HG02759 (cell line): Measurements from ENCODE around the gene PTPRN2.
"Not testable (repeated sequence)": the region's sequence is repeated elsewhere in the genome, so short reads cannot be mapped to it uniquely, and the experiment has no call there.

ENCODE experiments used
- ATAC-seq: cut with Tn5 transposase; IDR thresholded peaks from one replicate; pipeline ENCODE4 v1.9.1; 2021; ENCODE audit warnings: mild to moderate bottlenecking, moderate library complexity; ENCODE audit not compliant: unreplicated experiment

PTPRN2 gene

DNA sequence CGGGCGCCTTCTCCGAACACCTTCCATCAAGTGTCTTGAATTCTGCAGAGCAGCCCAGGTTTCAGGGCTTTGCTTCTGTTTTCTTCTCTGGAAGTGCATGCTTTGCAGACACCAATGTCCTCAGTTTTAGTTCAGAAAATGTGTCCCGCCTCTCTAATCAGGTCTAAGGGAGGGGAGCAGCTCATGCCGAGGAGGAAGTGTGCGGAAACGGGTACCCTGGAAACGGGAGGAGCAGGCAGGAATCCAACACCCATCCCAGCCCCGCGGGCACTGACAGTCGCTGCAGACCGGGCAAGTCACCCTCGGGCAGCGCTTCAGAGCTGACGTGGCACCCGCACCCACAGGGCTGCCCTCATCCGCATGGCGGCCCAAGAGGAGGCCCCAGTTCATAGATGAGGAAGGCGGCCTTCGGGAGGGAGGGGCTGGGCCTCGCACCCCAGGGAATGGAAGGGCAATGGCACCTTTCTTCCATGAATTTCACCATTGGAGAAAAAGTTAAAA is 912.1 kb downstream of the PTPRN2 start:
- ATAC-seq: no peak

DNA sequence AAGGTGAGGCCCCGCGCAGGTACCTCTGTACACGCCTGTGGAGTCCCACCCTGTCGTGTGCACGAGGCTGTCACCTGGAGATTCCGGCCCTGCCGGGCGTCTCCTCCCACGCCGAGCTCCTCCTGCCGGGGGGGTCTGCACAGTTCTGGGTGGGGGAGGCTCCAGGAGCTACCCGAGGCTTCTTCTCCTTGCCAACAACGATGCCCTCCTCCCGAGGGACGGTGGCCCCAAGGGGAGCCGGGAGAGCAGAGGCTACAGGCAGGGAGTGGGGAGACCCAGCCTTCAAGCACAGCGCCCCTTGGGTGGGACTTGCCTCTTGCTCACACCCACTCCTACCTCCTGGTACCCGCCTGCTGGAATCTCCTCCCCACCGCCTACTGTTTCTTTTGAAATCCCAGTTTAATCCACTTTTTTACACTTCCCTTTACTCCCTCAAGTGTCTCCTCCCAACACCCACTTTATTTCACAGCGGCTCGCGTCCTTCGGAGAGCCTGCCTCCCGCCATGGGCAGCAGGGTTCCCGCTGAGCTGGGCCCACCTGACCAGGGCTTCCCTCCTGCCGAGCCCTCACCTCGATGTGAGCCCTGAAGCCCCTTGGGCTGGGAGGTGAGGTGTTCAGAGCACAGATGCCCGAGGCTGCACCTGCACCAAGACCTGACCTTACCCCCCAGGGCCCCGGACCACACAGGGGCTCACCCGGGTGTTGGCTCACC is 912.8 kb downstream of the PTPRN2 start:
- ATAC-seq: no peak

DNA sequence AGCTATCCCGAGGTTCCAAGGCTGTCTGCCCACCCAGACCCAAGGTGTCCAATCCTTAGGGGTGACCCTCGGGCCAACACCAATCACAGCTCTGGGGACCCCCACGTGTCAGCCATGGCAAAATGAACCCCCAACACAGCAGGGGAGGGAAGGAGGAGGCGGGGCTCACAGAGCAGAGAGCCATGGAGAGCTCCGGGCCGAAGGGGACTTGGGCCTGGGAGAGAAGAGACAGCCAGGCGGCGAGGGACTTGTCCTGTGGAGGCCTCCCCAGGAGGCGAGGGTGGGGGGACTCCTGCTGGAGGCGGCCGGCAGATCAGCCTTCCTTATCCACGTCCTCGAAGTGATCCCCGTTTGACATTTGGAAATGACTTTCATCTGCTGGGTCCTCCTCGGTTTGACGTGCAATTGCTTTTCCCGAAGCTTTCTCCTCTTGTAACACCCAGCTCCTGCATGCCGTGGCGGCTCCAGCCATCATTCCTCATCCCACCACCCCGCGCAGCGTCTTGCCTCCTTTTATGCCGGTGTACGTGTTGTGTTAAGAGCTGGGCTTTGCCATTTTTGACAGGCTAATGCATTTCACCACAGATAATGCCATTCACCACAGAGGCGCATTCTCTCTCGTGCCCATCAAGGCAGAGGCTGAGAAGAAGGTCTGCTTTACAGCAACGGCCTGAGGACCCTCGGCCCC is 913.5 kb downstream of the PTPRN2 start:
- ATAC-seq: no peak

DNA sequence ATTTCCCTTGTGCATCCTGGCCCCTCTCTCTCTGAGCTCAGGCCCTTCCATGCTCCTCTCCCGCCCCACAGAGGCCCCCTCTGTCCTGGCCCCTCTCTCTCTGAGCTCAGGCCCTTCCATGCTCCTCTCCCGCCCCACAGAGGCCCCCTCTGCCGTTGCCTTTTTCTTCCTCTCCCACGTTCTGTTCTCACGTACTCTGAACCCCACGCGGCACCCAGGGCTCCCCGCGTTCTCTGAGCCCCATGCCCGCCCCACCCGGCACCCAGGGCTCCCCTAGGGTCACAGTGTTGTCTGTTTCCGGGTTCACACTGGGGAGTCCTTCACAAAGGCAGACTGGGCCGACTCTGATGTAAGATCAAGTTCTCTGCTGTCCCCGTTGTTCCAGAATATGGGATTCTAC is 914.0 kb downstream of the PTPRN2 start:
- no peak for ATAC-seq

DNA sequence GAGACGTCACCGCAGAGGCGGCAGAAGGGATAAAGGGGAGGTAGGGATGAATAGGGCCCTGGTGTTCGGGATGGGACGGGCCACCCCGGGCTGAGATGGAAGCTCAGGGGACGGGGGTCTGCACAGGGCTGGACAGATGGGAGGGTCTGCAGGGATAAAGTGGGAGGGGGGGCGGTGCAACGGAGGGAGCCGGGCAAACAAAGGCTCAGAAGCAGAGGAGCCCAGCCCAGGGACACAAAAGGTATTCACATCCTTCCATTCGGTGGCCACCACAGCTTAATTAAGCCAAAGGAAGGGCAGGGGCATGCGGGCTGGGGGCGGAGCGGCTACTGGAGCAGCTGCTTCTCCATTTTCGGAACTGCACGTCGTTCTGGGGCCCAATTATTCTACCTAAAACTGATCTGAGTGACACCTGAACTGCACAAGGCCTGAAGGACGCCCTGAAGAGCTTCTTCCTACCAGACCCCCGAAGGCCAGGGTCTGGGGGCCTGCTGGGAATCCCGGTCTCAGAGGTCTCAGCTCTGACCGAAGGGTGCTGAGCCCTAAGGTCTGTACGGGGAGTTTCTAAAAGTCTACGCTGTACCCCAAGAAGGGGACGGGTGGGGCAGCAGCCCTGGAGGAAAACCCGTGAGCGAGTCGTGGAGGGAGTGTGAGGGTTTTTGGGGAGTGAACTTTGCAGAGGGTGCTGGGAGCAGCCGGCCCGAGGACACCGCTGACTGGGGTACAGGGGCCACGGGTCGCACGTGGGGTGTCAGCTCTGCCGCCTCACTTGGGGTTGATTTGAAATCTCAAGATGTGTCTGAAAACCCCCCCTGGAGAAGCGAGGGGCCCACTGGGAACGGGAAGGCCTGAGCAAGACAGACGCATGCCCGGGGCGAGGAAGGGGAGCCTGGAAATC is 916.0 kb downstream of the PTPRN2 start:
- ATAC-seq: no peak

DNA sequence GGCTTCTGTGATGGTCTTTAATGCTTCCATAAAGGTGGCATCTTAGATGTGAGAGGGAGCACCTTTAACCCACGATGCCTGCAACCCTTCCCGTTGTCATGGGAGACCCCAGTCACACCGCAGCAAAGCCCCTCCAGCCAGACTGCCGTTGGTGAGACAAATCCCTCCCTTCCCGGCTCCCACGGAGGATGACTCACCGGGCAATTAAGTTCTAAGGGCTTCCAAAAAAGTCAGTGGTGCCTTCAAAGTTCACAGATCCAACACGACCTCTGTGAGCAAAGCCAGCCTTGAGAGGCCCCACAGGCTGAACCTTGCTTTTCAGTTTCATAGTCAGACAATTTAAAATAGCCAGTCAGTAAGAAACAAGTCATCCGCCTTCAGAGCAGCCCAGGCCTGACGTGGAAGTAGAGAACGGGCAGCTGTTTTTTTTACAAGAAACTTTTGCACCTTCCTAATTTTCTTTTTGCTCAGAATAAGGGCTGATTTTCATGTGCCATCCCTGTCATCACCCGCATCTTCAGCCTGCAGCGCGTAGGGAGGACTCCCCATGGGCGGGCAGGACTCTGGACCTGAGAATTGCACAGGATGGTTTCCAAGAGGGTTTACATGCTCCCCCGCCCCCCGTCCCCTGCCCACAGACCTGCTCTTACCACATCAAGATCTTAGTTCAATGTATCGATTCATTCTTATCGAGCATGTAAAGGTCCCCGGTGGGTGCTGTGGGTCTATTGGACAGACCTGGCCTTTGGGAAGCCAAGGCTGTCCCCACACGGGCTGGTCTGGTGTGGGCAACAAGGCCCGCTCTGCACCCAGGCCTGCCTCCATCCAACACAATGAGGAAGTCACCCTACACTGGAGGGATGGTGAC is 916.9 kb downstream of the PTPRN2 start:
- ATAC-seq: no peak

DNA sequence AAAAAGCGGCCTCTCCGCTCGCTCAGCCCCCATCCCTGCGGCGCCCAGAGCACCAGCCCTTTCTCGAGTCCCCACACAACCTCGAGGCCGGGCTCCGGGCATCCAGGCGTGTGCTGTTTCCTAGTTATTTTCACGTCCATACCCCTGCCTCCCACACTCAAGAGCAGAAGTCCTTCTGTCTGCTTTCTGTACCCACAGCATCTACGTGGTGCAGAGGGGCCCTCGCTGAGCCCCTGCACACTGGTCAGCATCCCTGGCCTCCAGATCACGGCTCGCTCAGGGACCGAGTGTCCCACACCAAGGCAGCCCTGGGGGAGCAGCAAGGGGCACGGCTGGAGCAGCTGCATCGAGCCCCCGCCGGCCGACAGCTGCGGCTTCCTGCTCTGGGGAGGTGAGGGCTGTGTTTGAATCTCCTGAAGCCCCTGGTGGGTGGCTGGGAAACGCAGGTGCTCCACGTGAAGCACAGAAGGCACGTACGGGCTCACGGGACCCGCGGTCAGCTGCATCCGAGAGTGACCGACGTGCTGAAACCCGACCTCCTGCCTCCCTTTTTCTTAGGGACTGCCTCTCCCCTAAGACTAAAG is 917.8 kb downstream of the PTPRN2 start:
- no peak for ATAC-seq

DNA sequence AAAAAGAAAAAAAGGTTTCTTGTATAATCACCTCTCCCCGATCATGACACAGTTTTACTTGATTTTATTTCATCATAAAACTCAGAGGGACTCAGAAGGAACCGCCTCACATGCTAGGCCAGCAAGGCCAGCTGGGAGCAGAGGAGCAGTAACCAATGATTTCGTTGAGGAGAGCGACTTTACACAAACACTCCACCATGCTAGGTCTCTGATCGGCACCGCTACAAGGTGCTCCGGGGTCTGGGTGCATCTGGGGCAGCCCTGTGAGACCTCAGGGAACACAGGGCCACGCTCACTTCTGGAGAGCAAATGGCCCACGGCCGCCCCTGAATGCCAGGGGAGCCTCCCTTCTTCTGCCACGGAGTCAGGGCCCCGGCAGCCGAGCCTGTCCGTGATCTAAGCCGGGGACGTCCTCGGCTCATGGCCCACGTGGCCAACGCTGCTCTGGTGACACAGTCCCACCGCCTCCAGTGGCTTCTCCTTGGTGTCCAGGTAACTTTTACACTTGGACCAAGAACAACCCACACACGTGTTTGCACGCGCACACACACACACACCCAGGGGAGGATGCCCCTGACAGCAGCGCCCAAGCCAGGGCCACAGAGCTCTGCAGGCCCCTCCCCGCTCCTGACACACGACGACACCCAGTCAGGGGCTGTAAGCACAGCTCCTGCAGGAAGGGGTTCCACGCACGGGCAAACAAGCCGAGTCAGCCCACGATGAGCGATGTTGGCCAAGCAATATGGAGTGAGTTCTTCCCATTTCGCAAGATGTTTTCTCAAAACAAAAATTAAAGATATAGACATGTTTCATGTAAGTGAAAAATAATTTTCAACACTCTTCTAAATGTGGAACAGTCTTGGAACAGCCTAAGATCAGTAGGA is 918.5 kb downstream of the PTPRN2 start:
- ATAC-seq: no peak

DNA sequence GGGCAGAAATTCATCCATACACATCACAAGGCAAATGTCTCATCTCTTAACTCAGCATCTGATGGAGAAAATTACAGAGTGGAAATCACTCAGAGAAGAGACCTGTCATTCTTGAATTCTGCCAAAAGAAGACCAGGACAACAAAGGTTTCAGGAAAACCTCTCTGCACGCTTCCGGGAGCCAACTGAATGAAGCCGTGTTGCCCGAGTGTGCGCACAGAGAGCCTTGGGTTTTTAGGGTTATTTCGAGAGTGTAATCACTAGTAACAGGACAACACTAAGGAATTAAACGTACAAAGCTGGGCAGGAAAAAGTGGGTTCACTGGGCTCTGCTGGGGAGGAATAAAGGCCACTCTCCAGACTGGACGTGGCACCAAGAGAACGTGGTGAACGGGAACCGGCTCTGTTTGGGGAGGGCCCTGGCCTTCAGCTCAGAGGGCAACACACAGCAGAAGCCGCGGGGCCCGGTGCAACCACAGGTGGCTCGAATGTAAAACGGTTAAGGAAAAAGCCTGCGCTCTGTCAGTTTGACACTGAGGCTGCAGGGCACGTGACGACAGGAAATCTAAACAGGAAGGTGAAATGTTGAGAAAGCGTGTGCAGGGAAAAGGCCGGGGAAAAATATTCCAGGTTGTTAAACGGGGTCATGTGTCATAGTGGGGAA is 919.3 kb downstream of the PTPRN2 start:
- no peak for ATAC-seq

DNA sequence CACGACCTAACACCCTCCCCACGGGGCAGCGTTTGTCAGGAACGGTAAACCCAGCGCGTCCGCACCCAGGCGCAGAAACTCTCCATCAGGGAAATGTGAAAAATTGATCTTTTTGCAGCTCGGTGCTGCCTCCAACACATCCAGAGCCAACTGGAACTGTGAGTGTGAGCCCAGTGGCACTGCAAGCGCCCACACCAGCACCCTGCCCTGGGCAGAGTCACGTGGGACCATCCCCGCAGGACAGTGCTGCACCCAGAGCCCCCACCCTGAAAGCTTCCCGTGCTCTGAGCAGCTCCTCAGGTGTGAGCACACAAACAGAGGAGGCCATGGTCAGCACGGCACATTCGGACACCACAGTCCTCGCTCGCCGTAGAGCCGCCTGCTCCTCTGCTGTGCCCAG is 919.9 kb downstream of the PTPRN2 start:
- no peak for ATAC-seq

DNA sequence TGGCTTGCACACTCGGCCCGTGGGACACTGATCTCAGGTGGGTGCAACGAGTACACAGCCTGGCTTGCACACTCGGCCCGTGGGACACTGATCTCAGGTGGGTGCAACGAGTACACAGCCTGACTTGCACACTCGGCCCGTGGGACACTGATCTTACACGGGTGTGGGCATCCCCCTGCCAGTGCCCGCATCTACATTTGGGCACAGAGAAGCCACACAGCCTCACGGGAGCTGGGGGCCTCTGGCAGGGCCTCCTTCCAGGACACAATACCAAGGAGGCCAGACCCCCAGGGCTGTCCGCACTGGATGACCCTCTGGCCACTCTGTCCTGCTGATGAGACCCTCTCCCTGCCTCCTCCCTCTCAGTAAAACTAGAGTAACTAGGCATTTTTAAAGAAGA is 920.4 kb downstream of the PTPRN2 start:
- no peak for ATAC-seq

DNA sequence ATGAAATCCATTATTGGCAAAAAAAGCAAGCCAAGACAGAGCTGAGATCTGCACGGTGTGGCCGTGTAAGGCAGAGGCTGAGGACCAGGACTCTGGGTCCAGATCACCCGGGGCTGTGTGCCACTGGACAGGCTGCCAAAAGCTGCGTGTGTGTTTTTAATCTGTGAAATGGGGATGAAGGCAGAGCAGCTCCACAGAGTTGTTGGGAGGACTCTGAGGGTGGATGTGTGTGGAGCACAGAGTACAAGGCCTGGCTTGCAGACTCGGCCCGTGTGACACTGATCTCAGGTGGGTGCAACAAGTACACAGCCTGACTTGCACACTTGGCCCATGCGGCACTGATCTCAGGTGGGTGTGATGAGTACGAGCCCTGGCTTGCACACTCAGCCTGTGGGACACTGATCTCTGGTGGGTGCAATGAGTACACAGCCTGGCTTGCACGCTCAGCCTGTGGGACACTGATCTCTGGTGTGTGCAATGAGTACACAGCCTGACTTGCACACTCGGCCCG is 921.0 kb downstream of the PTPRN2 start:
- no peak for ATAC-seq

DNA sequence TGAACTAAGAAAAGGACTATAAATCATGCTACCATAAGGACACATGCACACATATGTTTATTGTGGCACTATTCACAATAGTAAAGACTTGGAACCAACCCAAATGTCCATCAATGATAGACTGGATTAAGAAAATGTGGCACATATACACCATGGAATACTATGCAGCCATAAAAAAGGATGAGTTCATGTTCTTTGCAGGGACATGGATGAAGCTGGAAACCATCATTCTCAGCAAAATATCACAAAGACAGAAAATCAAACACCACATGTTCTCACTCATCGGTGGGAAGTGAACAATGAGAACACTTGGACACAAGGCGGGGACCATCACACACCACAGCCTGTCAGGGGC is 922.0 kb downstream of the PTPRN2 start:
- ATAC-seq: not testable (repeated sequence)

DNA sequence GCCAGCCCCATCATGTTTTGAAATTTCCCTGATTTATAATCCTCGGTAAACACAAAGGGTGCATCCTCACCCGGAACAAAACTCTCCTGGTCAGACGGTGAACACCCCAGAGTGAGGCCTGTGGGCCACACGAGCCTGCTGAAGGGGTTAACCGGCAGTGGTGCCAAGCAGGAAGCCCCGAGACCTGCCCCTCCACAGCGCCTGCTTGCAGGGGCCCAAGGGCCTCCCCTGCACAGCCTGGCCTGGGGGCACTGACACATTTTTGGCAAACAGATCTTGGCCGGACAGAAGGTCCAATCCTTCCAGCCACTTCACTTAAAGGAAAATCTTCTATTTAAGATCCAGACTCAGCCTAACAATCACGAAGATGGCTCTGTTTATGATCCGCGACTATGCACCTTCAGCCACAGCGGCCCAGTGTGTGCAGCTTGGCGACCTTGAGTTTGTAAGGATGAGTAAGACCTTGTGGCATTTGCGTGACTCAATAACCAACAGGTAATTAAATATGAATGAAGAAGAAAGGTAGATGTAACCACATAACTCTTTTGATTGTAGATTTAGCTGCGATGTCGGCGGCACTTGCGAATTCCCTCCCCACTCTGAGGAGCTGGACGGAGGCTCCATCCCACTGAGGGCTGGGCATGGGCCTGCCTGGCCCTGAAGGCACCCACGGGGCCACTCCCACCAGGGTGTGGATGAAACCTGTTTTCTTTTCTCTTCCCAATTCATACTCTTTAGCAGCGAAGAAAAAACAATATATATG is 922.6 kb downstream of the PTPRN2 start:
- no peak for ATAC-seq

DNA sequence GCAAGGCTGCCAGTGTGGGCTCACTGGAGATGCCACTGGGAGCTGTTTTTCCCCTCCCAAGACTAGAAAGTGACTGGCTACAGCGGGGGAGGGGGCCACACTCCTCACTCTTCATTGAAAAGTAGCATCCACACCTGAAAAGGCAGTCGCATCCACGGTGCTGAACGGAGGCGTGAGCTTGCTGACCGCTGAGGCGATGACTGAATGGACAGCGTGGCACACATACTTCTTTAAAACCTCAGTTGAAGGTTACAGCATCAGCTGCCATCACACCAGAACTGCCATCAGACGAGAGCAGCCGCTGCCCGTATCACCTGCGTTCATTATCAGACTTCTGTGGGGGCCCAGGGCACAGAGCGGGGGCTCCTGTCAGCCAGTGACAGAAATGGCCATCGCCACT is 923.6 kb downstream of the PTPRN2 start:
- ATAC-seq: no peak

DNA sequence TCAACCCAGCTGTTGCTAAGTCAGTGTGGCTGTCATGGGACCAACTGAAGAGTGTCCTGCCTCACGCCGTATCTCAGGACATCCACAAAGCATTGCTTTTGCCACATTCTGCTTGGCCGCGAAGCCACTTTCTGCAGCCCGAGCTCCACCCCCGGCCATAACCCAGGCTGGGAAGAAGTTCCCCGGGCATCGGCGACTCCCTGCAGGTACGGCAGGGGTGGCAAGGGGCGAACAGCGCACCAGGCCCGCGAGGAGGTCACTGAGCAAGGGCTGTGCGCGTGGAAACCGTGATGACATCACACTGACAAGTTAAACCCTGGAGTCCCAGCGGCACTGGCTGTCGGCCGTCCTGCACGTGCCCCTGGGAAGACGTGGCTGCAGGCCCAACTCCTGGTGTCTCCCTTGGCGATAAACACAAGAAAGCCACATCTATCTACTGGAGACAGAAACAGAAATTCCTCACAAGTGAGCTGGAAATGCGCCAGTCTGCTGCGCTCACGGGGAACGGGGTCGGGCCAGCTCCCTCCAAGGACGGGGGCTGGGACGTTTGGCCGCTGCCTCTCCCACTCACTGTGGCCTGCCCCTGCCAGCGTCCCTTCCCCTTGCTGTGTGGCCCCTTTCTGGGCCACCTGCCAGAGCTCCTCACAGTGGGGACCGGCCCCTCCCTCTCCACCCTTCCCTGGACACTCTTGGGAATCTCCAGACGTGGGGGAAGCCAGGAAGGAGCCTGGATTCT is 924.5 kb downstream of the PTPRN2 start:
- ATAC-seq: no peak

DNA sequence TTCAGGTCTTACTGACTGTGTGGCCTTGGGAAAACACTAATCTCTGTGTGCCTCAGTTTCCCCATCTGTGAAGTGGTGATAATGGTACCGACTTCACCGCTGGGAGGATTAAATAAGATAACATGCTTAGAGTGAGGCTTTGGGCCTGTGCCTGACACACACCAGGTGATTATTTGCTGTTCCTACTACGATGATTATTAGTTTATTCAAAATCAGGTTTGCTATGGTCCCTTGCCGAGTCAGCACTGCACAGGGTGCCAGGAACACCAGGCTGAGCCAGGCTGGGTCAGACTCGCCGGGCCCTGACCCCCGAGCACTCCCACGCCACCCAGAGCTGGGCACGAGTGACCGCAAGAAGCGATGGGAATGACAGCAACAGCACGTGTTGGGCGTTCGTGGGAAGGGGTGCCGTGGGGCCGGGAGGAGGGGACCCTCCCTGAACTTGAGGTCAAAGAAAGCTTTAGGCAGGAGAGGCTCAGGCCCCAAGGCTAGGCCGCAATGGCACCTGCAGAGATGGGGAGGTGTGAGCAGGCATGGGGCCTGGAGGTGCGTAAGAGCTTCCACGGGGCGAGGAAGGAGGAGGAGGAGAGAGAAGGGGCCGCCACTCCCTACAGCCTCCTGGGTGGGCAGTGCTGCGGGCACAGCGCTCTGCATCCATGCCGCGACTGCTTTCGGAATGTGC is 925.4 kb downstream of the PTPRN2 start:
- no peak for ATAC-seq
